Tibial artery (tissue), 4 donors: ENCODE measurements around the gene DCAF15.

ENCODE experiments used
- DNase-seq, 2 donors: peaks; one replicate each; pipeline ENCODE4 v3.0.0-alpha.2; 2019
- H3K27ac ChIP-seq, 2 donors: fragments of 200-600 bp; sonication (generic) in 1 of 2; 1 replicate in 1 of 2; 2 replicates in 1 of 2; pipeline ENCODE4 v1.5.1; 2018 to 2019; ENCODE audit warnings: mild to moderate bottlenecking in 1 of 2
- H3K27me3 ChIP-seq, 2 donors: fragments of 200-600 bp; sonication (generic) in 1 of 2; one replicate each; pipeline versions ENCODE4 v1.5.1 to v1.6.0; 2016 to 2019
- H3K36me3 ChIP-seq, 3 donors: fragments of 200-600 bp; sonication (generic) in 2 of 3; one replicate each; pipeline ENCODE4 v1.5.1; 2016 to 2019; ENCODE audit warnings: mild to moderate bottlenecking in 2 of 3
- H3K4me1 ChIP-seq, 4 donors: fragments of 200-600 bp; sonication (generic) in 2 of 4; 1 replicate in 3 of 4; 2 replicates in 1 of 4; pipeline ENCODE4 v1.5.1; 2016 to 2019
- H3K4me3 ChIP-seq, 2 donors: fragments of 200-600 bp; sonication (generic) in 1 of 2; 1 replicate in 1 of 2; 2 replicates in 1 of 2; pipeline ENCODE4 v1.5.1; 2018 to 2019; ENCODE audit warnings: mild to moderate bottlenecking in 2 of 2
- H3K9me3 ChIP-seq, 3 donors: fragments of 200-600 bp; sonication (generic) in 1 of 3; one replicate each; pipeline ENCODE4 v1.5.1; 2016 to 2019
- intact Hi-C: fragments of 100-400 bp; cut with DNase I; formaldehyde crosslinking; loops from one replicate; pipeline ENCODE4 v1.15.0; 2023; ENCODE audit warnings: low total_unique reads
- TF ChIP-seq, protein P1 (sequence below), 2 experiments: fragments of 200-600 bp in 1 of 2; fragments of 450-650 bp in 1 of 2; IDR thresholded peaks; one replicate each; pipeline ENCODE4 v1.5.1; 2017 to 2019; ENCODE audit warnings: antibody characterized with exemption in 2 of 2, mild to moderate bottlenecking in 1 of 2, moderate library complexity in 1 of 2

DCAF15 gene

DNA sequence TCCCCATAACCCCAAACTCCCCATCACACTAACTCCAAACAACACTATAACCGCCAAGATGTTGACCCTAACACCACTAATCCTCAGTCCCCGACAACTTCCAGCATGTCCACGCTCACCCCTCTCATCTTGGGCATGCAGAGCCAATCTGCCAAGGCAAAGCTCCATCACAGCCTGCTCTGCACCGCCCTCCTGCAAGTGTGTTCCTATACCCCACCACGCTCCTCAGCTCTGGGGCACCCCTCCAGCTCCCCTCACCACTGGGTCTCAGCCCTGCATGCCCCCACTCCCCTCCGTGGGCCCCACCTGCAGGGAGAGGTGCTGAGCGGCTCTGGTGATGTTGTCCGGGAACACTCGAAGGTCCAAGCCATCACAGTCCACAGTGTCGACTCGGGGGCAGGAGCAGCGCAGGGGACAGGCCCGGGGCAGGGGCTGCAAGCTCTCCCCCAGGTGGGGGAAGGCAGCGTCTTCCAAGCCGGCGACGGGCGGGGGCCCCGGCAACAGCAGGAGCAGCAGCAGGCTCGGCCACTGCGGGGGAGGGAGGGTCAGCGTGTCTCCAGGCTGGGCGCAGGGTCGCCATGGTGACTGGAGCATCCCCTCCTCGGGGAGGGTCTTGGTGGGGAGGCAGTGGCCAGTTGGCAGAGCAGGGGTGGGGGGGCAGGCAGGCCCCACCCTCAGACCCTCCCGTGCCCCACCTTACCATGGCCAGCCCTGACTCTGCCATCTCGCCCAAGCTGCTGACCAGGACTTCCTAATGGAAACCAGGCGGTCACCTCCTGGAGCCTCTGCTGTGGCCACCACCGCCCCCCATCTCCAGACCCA is 14.6 kb upstream of the DCAF15 start:
- peak overlapping the region; percentile 44 to 58 for H3K4me3 ChIP-seq
- H3K4me1 ChIP-seq: peaks cover 0 to 18% (median 14%) of the 10 kb centered on the region in 4 donors
- peaks cover 0 to 12% (median 0%) of the 10 kb centered on the region in 3 donors for H3K36me3 ChIP-seq
- H3K9me3 ChIP-seq: no peaks in the 10 kb centered on the region
- intact Hi-C loops: no loop called here
- no peak for DNase-seq
- peak overlapping the region; percentile 64 to 78 for H3K27ac ChIP-seq
- H3K27me3 ChIP-seq: peaks cover 0 to 33% of the 10 kb centered on the region in 2 donors
- TF ChIP-seq, protein P1, sequence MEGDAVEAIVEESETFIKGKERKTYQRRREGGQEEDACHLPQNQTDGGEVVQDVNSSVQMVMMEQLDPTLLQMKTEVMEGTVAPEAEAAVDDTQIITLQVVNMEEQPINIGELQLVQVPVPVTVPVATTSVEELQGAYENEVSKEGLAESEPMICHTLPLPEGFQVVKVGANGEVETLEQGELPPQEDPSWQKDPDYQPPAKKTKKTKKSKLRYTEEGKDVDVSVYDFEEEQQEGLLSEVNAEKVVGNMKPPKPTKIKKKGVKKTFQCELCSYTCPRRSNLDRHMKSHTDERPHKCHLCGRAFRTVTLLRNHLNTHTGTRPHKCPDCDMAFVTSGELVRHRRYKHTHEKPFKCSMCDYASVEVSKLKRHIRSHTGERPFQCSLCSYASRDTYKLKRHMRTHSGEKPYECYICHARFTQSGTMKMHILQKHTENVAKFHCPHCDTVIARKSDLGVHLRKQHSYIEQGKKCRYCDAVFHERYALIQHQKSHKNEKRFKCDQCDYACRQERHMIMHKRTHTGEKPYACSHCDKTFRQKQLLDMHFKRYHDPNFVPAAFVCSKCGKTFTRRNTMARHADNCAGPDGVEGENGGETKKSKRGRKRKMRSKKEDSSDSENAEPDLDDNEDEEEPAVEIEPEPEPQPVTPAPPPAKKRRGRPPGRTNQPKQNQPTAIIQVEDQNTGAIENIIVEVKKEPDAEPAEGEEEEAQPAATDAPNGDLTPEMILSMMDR (IDR thresholded peaks at IDR 0.05): no peak

DNA sequence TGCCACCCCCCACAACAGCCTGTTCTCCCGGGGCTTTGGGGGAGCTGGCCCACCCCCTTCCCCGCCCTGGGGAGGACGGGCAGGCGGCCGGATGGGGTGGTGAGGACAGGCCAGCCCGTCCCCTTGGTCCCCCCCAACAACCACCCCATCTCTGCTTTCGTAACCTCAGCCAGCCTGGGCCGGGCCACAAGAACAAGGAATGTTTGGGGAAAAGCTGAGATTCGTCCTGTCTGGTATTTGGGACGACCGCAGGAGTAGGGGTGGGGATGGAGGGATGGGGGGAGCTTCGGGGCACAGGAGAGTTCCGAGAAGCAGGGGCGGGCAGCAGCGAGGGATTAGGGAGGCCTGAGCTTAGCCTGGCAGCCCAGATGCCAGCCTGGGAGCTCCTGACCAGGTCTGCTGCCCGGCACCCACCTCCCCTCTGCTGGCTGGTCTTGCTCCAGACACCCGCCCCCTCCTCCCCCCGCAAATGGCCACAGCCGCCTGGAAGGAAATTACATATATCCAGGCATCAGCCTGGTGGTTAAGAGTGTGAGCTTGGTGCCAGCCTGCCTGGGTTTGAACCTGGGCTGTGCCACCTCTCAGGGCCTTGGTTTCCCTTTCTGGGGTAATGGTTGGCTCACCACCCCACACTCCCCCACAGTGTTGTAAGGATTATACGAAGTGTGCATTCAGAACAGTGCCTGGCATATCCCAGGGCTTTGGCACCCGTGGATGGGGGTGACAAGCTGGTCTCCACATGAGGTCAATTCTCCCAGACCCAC is 13.8 kb upstream of the DCAF15 start, which contains the start of gene PODNL1:
Gene PODNL1, minus strand, starts transcription at position 117 of the 764 bp plus-strand sequence. CDS start 236 bp downstream, outside the sequence.
- peaks cover 0 to 5% (median 0%) of the 10 kb centered on the region in 3 donors for H3K36me3 ChIP-seq
- peak within 1 kb of the TSS; percentile 64 to 78 for H3K27ac ChIP-seq
- no peaks in the 10 kb centered on the region for H3K9me3 ChIP-seq
- intact Hi-C loops: no loop called here
- peak; percentile 68 to 80 for DNase-seq
- TF ChIP-seq, protein P1 (IDR thresholded peaks at IDR 0.05): no peak
- H3K4me1 ChIP-seq: peaks cover 0 to 18% (median 14%) of the 10 kb centered on the region in 4 donors
- H3K4me3 ChIP-seq: peak within 1 kb of the TSS; percentile 44 to 58
- peaks cover 0 to 33% of the 10 kb centered on the region in 2 donors for H3K27me3 ChIP-seq

DNA sequence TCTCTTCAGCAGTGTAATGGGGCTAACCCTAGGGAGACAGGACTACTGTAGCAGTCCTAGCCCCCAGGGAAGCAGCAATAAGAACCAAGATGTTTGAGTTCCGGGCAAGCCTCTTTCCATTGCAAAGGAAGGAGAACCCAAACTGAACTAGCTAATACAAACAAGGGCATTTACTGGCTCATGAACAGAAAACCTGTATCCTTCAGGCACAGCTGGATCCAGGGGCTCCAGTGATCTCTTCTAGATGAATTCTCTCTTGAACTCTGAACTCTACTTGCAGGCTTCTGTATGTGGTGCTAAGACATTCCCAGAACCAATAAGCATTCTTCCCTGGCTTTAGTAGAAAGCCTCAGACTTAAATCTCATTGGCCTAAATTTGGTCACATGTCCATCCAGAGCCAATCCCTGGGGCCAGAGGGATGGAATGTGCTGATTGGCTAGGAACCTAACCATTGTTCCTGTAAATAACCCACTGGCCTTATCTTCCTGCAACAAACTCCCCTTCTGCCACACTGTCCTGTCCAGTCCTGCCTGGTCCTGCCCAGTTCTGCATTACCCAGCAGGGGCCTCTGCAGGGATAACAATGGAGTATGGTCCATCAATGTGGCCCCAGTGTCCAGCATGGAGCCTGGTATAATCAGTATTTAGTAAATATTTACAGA is 10.2 kb upstream of the DCAF15 start:
- H3K27ac ChIP-seq: no peak overlapping the region
- no peak overlapping the region for H3K4me3 ChIP-seq
- DNase-seq: no peak
- H3K27me3 ChIP-seq: peaks cover 0 to 13% of the 10 kb centered on the region in 2 donors
- no peaks in the 10 kb centered on the region for H3K9me3 ChIP-seq
- TF ChIP-seq, protein P1 (IDR thresholded peaks at IDR 0.05): no peak
- H3K4me1 ChIP-seq: peaks cover 0 to 18% (median 14%) of the 10 kb centered on the region in 4 donors
- intact Hi-C loops: no loop called here
- H3K36me3 ChIP-seq: no peaks in the 10 kb centered on the region

DNA sequence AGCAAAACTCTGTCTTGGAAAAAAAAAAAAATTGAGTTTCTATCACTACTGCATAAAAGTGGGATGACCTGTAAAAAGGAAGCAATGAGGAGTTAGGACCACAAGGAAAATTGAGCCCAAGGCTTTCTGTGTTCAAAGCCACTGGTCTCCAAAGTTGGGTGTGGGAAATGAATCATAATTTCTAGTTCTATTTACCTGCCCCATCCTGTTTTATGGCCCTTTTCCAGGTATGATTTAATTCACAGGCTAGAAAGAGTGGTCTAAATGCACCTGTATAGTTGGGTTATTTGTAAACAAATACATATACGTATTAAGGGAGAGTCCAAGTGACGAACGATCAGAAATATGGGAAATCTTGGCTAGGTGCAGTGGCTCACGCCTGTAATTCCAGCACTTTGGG is 5.9 kb upstream of the DCAF15 start:
- TF ChIP-seq, protein P1 (IDR thresholded peaks at IDR 0.05): no peak
- Histone ChIP-seq H3K4me1 (no peaks in the 10 kb centered on the region), H3K9me3 (no peaks in the 10 kb centered on the region), H3K4me3 (no peak overlapping the region), H3K27ac (no peak overlapping the region), H3K27me3 (no peaks in the 10 kb centered on the region), H3K36me3 (no peaks in the 10 kb centered on the region)
- DNase-seq: no peak
- intact Hi-C loops: no loop called here

DNA sequence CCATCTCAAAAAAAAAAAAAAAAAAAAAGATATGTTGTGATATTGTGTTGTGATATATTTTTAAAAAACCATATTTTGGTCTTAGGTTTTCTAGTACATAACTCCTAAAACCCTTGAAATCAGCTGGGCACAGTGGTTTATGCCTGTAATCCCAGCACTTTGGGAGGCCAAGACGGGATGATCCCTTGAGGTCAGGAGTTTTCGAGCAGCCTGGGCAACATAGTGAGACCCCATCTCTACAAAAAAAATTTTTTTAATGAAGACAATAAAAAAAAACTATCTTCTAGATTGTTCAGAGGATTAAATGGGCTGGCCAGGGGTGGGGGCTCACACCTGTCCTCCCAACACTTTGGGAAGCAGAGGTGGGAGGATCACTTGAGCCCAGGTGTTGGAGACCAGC is 1.3 kb upstream of the DCAF15 start:
- H3K36me3 ChIP-seq: peaks cover 8 to 21% (median 12%) of the 10 kb centered on the region in 3 donors
- no peak overlapping the region for H3K4me3 ChIP-seq
- TF ChIP-seq, protein P1 (IDR thresholded peaks at IDR 0.05): no peak
- DNase-seq: no peak
- intact Hi-C loops: no loop called here
- H3K27ac ChIP-seq: no peak overlapping the region
- H3K9me3 ChIP-seq: no peaks in the 10 kb centered on the region
- H3K27me3 ChIP-seq: no peaks in the 10 kb centered on the region
- H3K4me1 ChIP-seq: peaks cover 0 to 16% (median 12%) of the 10 kb centered on the region in 4 donors
